WTC11 (cell line): ENCODE measurements around the gene PLXNC1.

Experiments
- CTCF ChIP-seq: fragments of 200-600 bp; IDR thresholded peaks from 2 replicates; pipeline ENCODE4 v1.8.0; 2022; ENCODE audit warnings: antibody characterized with exemption
- SP1 ChIP-seq: sonication (generic); formaldehyde crosslinking; conservative IDR thresholded peaks from 2 replicates; pipeline ENCODE4 v1.8.1; 2022; ENCODE audit warnings: missing genetic modification reagents

- TF ChIP-seq SP1 (CRISPR knock-in tag) (no peak), CTCF (no peak)
Measured at GRCh38 chr12:94114166-94114565, 34.2 kb upstream of the PLXNC1 start.
